Adipocyte (in vitro differentiated cells): ENCODE measurements around the gene TRERF1.
"Not testable (repeated sequence)": the region's sequence is repeated elsewhere in the genome, so short reads cannot be mapped to it uniquely, and the experiment has no call there.

Experiments used
- DNase-seq: peaks from one replicate; pipeline ENCODE4 v3.0.0-alpha.2; 2015; ENCODE audit warnings: low read depth
- H3K27me3 ChIP-seq: replicated peaks from 2 replicates; pipeline ENCODE4 v1.7.0; 2013; ENCODE audit warnings: mild to moderate bottlenecking, low read length, moderate library complexity; ENCODE audit not compliant: control insufficient read depth, insufficient read depth
- H3K36me3 ChIP-seq: 2 replicates; pipeline ENCODE4 v1.7.0; 2013; ENCODE audit warnings: low read length, mild to moderate bottlenecking, moderate library complexity; ENCODE audit not compliant: control insufficient read depth, insufficient read depth, severe bottlenecking
- H3K4me1 ChIP-seq: 2 replicates; pipeline ENCODE4 v1.7.0; 2013; ENCODE audit warnings: mild to moderate bottlenecking, low read length, moderate library complexity; ENCODE audit not compliant: control insufficient read depth, insufficient read depth
- H3K4me3 ChIP-seq: 2 replicates; pipeline ENCODE4 v1.7.0; 2013; ENCODE audit warnings: mild to moderate bottlenecking, low read length, moderate library complexity
- H3K9ac ChIP-seq: 2 replicates; pipeline ENCODE4 v1.7.0; 2013; ENCODE audit warnings: mild to moderate bottlenecking, low read length, moderate library complexity
- H3K9me3 ChIP-seq: 2 replicates; pipeline ENCODE4 v1.7.0; 2013; ENCODE audit warnings: mild to moderate bottlenecking, low read length, moderate library complexity; ENCODE audit not compliant: control insufficient read depth

Gene TRERF1

GRCh38 chr6:42217519-42218367 lies 234.0 kb downstream of the TRERF1 start, which contains the start of gene MRPS10:
TSS of gene MRPS10 (minus strand) at chr6:42217861. CDS start at chr6:42217849, 12 bp downstream.
- peak within 1 kb of the TSS; percentile 100 for H3K4me3 ChIP-seq
- peak; percentile 97 for DNase-seq
- H3K9ac ChIP-seq: peak within 1 kb of the TSS; percentile 99
- H3K36me3 ChIP-seq: peaks cover 15% of the 10 kb centered on the region
- H3K27me3 ChIP-seq: no peaks in the 10 kb centered on the region
- H3K4me1 ChIP-seq: peaks cover 20% of the 10 kb centered on the region
- no peaks in the 10 kb centered on the region for H3K9me3 ChIP-seq

GRCh38 chr6:42217157-42217518 lies 234.6 kb downstream of the TRERF1 start:
- Histone ChIP-seq H3K27me3 (no peaks in the 10 kb centered on the region), H3K9ac (peak overlapping the region; percentile 99), H3K4me3 (peak overlapping the region; percentile 100), H3K4me1 (peaks cover 20% of the 10 kb centered on the region), H3K36me3 (peaks cover 21% of the 10 kb centered on the region), H3K9me3 (no peaks in the 10 kb centered on the region)
- DNase-seq: peak; percentile 42

- not testable (repeated sequence) for H3K27me3 ChIP-seq, DNase-seq, H3K9me3 ChIP-seq
- H3K9ac ChIP-seq: peak overlapping the region; percentile 99
- peaks cover 20% of the 10 kb centered on the region for H3K4me1 ChIP-seq
- peak overlapping the region; percentile 100 for H3K4me3 ChIP-seq
- peaks cover 27% of the 10 kb centered on the region for H3K36me3 ChIP-seq
These were observed 235.2 kb downstream of the TRERF1 start for GRCh38 chr6:42216495-42216894.

GRCh38 chr6:42212442-42212841 lies 239.3 kb downstream of the TRERF1 start:
- Histone ChIP-seq H3K27me3 (no peaks in the 10 kb centered on the region), H3K4me1 (peaks cover 20% of the 10 kb centered on the region), H3K4me3 (no peak overlapping the region), H3K36me3 (peaks cover 65% of the 10 kb centered on the region), H3K9ac (no peak overlapping the region), H3K9me3 (no peaks in the 10 kb centered on the region)
- no peak for DNase-seq

DNA sequence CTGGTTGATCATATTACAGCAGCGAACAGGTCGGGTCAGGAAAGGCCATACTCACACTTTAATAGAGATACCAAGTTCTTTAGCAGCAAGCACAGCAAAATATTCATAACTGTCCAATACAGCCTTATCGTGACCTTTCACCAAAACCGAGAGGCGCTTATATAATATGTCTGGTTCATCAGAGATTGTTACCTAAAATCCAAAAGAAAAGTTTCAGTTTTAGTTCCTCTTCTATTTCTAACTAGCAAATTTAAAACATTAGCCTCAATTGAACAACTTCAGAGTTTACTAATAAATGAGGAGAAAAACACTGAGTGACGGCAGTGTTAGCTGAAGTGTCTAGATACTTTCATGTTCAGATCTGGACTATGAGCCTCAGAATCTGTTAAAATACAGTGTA lies 240.0 kb downstream of the TRERF1 start:
- peaks cover 70% of the 10 kb centered on the region for H3K36me3 ChIP-seq
- H3K9ac ChIP-seq: no peak overlapping the region
- H3K4me1 ChIP-seq: peaks cover 18% of the 10 kb centered on the region
- H3K27me3 ChIP-seq: no peaks in the 10 kb centered on the region
- no peak overlapping the region for H3K4me3 ChIP-seq
- DNase-seq: no peak
- no peaks in the 10 kb centered on the region for H3K9me3 ChIP-seq

GRCh38 chr6:42210551-42210950 lies 241.2 kb downstream of the TRERF1 start:
- Histone ChIP-seq H3K36me3 (peaks cover 75% of the 10 kb centered on the region), H3K27me3 (no peaks in the 10 kb centered on the region), H3K9ac (no peak overlapping the region), H3K4me3 (no peak overlapping the region), H3K4me1 (peaks cover 10% of the 10 kb centered on the region), H3K9me3 (no peaks in the 10 kb centered on the region)
- no peak for DNase-seq

DNA sequence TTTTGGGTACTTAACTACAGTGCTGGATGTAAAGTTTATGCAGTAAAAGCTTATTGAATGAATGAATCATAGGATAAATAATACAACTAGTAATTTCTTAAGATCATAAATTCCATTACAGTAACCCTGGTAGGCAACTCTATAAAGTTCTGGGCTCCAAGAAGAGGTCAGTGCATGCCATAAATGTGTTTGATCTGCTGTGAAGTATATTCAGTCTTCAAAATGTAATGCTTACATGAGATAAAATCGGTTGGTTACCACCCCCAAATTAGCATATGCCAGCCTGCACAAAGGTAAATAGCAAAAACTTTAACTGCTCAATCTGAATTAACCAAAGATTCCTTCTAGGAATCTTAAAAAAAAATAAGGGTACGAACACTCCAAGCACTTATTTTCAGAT lies 244.2 kb downstream of the TRERF1 start:
- peaks cover 63% of the 10 kb centered on the region for H3K36me3 ChIP-seq
- not testable (repeated sequence) for H3K4me3 ChIP-seq

DNA sequence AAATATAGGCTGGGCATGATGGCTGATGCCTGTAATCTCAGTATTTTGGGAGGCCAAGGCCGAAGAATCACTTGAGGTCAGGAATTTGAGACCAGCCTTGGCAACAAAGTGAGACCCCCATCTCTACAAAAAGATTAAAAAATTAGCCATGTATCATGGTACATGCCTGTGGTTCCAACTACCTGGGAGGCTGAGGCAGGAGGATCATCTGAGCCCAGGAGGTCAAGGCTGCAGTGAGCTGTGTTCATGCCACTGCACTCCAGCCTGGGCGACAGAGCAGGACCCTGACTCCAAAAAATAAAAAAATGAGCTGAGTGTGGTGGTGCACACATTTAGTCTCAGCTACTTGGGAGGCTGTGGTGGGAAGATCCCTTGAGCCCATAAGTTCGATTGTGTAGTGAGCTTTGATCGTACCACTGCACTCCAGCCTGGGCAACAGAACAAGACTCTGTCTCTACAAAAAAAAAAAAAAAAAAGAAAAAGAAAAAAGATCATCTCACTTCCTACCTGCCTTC lies 246.9 kb downstream of the TRERF1 start:
- Histone ChIP-seq H3K9ac (no peak overlapping the region), H3K36me3 (peaks cover 38% of the 10 kb centered on the region), H3K4me3 (no peak overlapping the region), H3K4me1 (peaks cover 18% of the 10 kb centered on the region), H3K9me3 (no peaks in the 10 kb centered on the region), H3K27me3 (no peaks in the 10 kb centered on the region)
- DNase-seq: no peak

More for the DNA sequence above, 244.2 kb downstream of the TRERF1 start:
- not testable (repeated sequence) for H3K4me1 ChIP-seq, DNase-seq, H3K9ac ChIP-seq, H3K27me3 ChIP-seq, H3K9me3 ChIP-seq

GRCh38 chr6:42203183-42203582 lies 248.5 kb downstream of the TRERF1 start:
- DNase-seq: no peak
- Histone ChIP-seq H3K36me3 (peaks cover 22% of the 10 kb centered on the region), H3K9me3 (no peaks in the 10 kb centered on the region), H3K9ac (no peak overlapping the region), H3K4me1 (peaks cover 25% of the 10 kb centered on the region), H3K27me3 (no peaks in the 10 kb centered on the region), H3K4me3 (no peak overlapping the region)

DNA sequence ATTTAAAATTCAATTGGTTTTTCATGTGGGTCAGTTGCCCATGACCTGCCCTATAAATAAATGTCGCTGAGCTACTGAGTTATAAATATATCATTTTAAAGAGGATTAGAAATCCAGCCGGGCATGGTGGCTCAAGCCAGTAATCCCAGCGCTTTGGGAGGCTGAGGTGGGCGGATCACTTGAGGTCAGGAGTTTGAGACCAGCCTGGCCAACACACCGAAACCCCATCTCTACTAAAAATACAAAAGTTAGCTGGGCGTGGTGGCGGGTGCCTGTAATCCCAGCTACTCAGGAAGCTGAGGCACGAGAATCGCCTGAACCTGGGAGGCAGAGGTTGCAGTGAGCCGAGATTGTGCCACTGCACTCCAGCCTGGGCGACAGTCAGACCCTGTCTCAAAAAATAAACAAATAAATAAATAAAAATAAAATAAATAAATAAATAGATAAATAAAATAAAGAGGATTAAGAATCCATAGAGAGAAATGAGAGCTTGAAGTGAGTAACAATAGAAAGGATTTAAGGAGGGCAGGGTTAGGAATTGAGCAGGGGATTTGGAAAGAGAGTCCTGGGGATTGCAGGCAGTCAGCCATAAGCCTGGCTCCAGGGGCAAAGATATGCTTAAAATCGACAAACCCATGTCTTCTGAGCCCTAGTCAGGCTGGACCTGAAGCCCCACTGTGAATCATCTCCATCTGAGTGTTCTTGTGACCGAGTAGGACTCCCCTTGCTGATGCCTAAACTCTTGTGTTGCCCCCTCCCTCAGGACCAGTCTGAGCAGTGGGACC lies 249.4 kb downstream of the TRERF1 start:
- DNase-seq, H3K9ac ChIP-seq, H3K9me3 ChIP-seq, H3K27me3 ChIP-seq, H3K4me3 ChIP-seq: not testable (repeated sequence)
- H3K4me1 ChIP-seq: peaks cover 31% of the 10 kb centered on the region
- H3K36me3 ChIP-seq: peaks cover 13% of the 10 kb centered on the region

DNA sequence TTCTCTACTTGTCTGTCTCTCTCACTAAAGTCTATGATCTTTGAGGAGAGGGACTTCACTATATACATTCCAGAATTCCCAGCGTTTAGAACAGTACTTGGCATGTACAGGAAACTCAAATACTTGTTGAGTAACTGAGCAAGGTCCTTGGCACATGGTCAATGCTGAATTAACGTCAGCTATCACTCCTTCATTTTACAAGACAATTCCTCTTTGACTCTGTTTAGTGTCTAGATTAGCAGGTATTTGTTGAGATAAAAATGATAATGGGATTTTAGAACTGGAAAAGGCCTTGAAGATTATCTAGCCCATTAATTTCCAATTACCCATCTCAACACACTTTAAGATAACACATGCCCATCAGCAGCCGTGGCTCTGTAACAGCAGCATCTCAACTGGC lies 250.3 kb downstream of the TRERF1 start:
- Histone ChIP-seq H3K4me3 (no peak overlapping the region), H3K27me3 (no peaks in the 10 kb centered on the region), H3K4me1 (peaks cover 31% of the 10 kb centered on the region), H3K36me3 (peaks cover 6% of the 10 kb centered on the region), H3K9me3 (no peaks in the 10 kb centered on the region), H3K9ac (no peak overlapping the region)
- no peak for DNase-seq
